Sigmoid colon (tissue), 4 donors: ENCODE data around the gene TNNI2.

ENCODE experiments used
- CTCF ChIP-seq, 4 experiments: fragments of 450-650 bp in 3 of 4; fragments of 200-600 bp in 1 of 4; IDR thresholded peaks; one replicate each; pipeline ENCODE4 v1.5.1; 2016 to 2019; ENCODE audit warnings: antibody characterized with exemption in 4 of 4, mild to moderate bottlenecking in 3 of 4, moderate library complexity in 2 of 4
- POLR2AphosphoS5 ChIP-seq, 4 donors: sonication (generic); formaldehyde crosslinking; IDR thresholded peaks; one replicate each; pipeline ENCODE4 v1.6.1; 2017; ENCODE audit warnings: antibody characterized with exemption in 4 of 4

- TF ChIP-seq CTCF (IDR thresholded peaks at IDR 0.05) (no peak), POLR2AphosphoS5 (IDR thresholded peaks at IDR 0.05) (no peak)
These were observed 19.4 kb downstream of the TNNI2 start for GRCh38 chr11:1858154-1858553.
